Parathyroid adenoma (tissue), 2 donors: Measurements from ENCODE around the gene JOSD1.

Experiments used
- H2AFZ ChIP-seq: fragments of 300-600 bp; sonication (generic); one replicate; pipeline ENCODE4 v1.7.0; 2017; ENCODE audit warnings: antibody characterized with exemption, mild to moderate bottlenecking
- H3K27ac ChIP-seq: fragments of 300-600 bp; sonication (generic); one replicate; pipeline ENCODE4 v1.7.0; 2017
- H3K27me3 ChIP-seq: fragments of 300-600 bp; sonication (generic); one replicate; pipeline ENCODE4 v1.7.0; 2017; ENCODE audit warnings: low read length; ENCODE audit not compliant: control insufficient read depth, insufficient read depth
- H3K36me3 ChIP-seq: fragments of 300-600 bp; sonication (generic); one replicate; pipeline ENCODE4 v1.7.0; 2017; ENCODE audit warnings: low read length; ENCODE audit not compliant: control insufficient read depth, insufficient read depth
- H3K4me1 ChIP-seq: fragments of 300-600 bp; sonication (generic); one replicate; pipeline ENCODE4 v1.7.0; 2017; ENCODE audit warnings: control low read depth
- H3K4me2 ChIP-seq: fragments of 300-600 bp; sonication (generic); one replicate; pipeline ENCODE4 v1.7.0; 2017; ENCODE audit warnings: low read length
- H3K4me3 ChIP-seq: fragments of 300-600 bp; sonication (generic); one replicate; pipeline ENCODE4 v1.7.0; 2017; ENCODE audit warnings: low read depth, low read length
- H3K79me2 ChIP-seq: fragments of 300-600 bp; sonication (generic); one replicate; pipeline ENCODE4 v1.7.0; 2017; ENCODE audit warnings: control low read depth
- H3K9ac ChIP-seq: fragments of 300-600 bp; sonication (generic); one replicate; pipeline ENCODE4 v1.7.0; 2017; ENCODE audit warnings: mild to moderate bottlenecking
- H3K9me3 ChIP-seq: fragments of 300-600 bp; sonication (generic); one replicate; pipeline ENCODE4 v1.7.0; 2017; ENCODE audit warnings: low read length; ENCODE audit not compliant: control insufficient read depth
- CTCF ChIP-seq: fragments of 300-600 bp; sonication (generic); IDR thresholded peaks from one replicate; pipeline ENCODE4 v1.7.0; 2017; ENCODE audit warnings: antibody characterized with exemption, mild to moderate bottlenecking
- donor health status: primary hyperparathyroidism.

The JOSD1 gene

GRCh38 chr22:38744981-38745380 lies 44.2 kb upstream of the JOSD1 start:
- Histone ChIP-seq H2AFZ (no peak overlapping the region), H3K9me3 (no peaks in the 10 kb centered on the region), H3K27me3 (no peaks in the 10 kb centered on the region), H3K4me1 (no peaks in the 10 kb centered on the region), H3K4me2 (no peak overlapping the region), H3K79me2 (no peaks in the 10 kb centered on the region), H3K4me3 (no peak overlapping the region), H3K36me3 (no peaks in the 10 kb centered on the region), H3K27ac (no peak overlapping the region), H3K9ac (no peak overlapping the region)
- TF ChIP-seq CTCF, result no peak

GRCh38 chr22:38742176-38742942 lies 41.6 kb upstream of the JOSD1 start:
- Histone ChIP-seq H3K4me3 (no peak overlapping the region), H3K9ac (no peak overlapping the region), H2AFZ (no peak overlapping the region), H3K36me3 (no peaks in the 10 kb centered on the region), H3K79me2 (no peaks in the 10 kb centered on the region), H3K27ac (no peak overlapping the region), H3K4me1 (no peaks in the 10 kb centered on the region), H3K9me3 (no peaks in the 10 kb centered on the region), H3K4me2 (no peak overlapping the region), H3K27me3 (no peaks in the 10 kb centered on the region)
- no peak for TF ChIP-seq CTCF

GRCh38 chr22:38741576-38741975 lies 40.8 kb upstream of the JOSD1 start:
- H3K4me3 ChIP-seq, result no peak overlapping the region
- H3K79me2 ChIP-seq, result no peaks in the 10 kb centered on the region
- no peak for TF ChIP-seq CTCF
- no peaks in the 10 kb centered on the region for H3K9me3 ChIP-seq
- H3K36me3 ChIP-seq, result no peaks in the 10 kb centered on the region
- no peak overlapping the region for H3K9ac ChIP-seq
- H3K4me1 ChIP-seq, result no peaks in the 10 kb centered on the region
- H3K4me2 ChIP-seq, result no peak overlapping the region
- no peak overlapping the region for H2AFZ ChIP-seq
- no peaks in the 10 kb centered on the region for H3K27me3 ChIP-seq
- no peak overlapping the region for H3K27ac ChIP-seq

GRCh38 chr22:38741166-38741565 lies 40.4 kb upstream of the JOSD1 start:
- H3K4me1 ChIP-seq, result no peaks in the 10 kb centered on the region
- no peak overlapping the region for H3K9ac ChIP-seq
- H3K27me3 ChIP-seq, result no peaks in the 10 kb centered on the region
- H3K9me3 ChIP-seq, result no peaks in the 10 kb centered on the region
- TF ChIP-seq CTCF, result no peak
- no peaks in the 10 kb centered on the region for H3K36me3 ChIP-seq
- H3K79me2 ChIP-seq, result no peaks in the 10 kb centered on the region
- H3K4me2 ChIP-seq, result no peak overlapping the region
- no peak overlapping the region for H2AFZ ChIP-seq
- H3K27ac ChIP-seq, result no peak overlapping the region
- no peak overlapping the region for H3K4me3 ChIP-seq

GRCh38 chr22:38740754-38741153 lies 40.0 kb upstream of the JOSD1 start:
- no peaks in the 10 kb centered on the region for H3K79me2 ChIP-seq
- H3K4me1 ChIP-seq, result no peaks in the 10 kb centered on the region
- TF ChIP-seq CTCF, result no peak
- no peak overlapping the region for H2AFZ ChIP-seq
- H3K27me3 ChIP-seq, result no peaks in the 10 kb centered on the region
- no peak overlapping the region for H3K9ac ChIP-seq
- H3K4me2 ChIP-seq, result no peak overlapping the region
- no peak overlapping the region for H3K4me3 ChIP-seq
- H3K9me3 ChIP-seq, result no peaks in the 10 kb centered on the region
- no peaks in the 10 kb centered on the region for H3K36me3 ChIP-seq
- no peak overlapping the region for H3K27ac ChIP-seq
